ENCODE measurements around the gene VPS51. TPM values are rescaled to one million over a fixed set of nuclear protein-coding genes. Genes with fewer than 3 reads are reported as not detected.
A peak's percentile ranks its signal among the peaks of the same experiment; 100 is the strongest.

VPS51 gene
- 100 to 1,000 TPM; 193 to 544 (median 439) TPM for total RNA-seq

DNA sequence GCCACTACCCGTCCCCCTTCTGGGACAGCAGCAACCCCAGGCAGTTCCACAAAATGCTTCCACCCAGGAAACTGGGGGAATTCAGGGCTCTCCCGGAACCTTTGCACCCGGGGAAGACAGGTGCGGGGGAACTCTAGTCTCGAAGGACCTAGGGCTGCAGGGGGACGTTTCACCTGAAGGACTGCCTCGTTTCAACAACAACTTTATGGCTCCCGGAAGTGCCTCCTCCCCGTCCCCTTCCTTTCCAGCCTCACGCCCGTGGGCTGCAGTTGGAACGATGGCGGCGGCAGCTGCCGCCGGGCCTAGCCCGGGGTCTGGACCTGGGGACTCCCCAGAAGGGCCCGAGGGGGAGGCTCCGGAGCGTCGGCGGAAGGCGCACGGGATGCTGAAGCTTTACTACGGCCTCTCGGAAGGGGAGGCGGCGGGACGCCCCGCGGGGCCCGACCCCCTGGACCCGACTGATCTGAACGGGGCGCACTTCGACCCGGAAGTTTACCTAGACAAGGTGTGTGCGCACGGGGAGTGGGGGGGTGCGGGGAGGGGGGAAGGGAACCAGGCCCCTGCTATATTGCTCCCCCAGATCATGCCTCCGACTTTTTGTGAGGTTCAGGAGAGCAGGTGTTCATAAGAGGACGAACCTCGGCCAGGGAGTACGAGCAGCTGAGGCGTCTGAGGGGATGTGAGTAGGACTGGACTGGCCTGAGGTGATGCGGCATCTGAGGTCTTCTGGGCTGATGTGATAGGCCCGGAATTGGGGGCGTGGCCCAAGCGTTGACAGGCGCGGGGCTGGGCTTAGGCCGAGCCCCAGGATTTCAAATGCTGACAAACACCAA is at the start of gene VPS51:
TSS of gene VPS51 (plus strand) at position 241 of the 833 bp plus-strand sequence. CDS start at position 278, 37 bp downstream.
- DNase-seq (ENCODE audit: low spot score in 2 of 2), result peak; percentile 76 to 83
- H3K9me3 ChIP-seq, result no peaks in the 10 kb centered on the region
- H3K4me3 ChIP-seq, result peak within 1 kb of the TSS; percentile 90 to 94 (median 92)
- TF ChIP-seq POLR2A (IDR thresholded peaks at IDR 0.05), result peak in 1 of 2 donors; percentile 45
- TF ChIP-seq, protein P1, sequence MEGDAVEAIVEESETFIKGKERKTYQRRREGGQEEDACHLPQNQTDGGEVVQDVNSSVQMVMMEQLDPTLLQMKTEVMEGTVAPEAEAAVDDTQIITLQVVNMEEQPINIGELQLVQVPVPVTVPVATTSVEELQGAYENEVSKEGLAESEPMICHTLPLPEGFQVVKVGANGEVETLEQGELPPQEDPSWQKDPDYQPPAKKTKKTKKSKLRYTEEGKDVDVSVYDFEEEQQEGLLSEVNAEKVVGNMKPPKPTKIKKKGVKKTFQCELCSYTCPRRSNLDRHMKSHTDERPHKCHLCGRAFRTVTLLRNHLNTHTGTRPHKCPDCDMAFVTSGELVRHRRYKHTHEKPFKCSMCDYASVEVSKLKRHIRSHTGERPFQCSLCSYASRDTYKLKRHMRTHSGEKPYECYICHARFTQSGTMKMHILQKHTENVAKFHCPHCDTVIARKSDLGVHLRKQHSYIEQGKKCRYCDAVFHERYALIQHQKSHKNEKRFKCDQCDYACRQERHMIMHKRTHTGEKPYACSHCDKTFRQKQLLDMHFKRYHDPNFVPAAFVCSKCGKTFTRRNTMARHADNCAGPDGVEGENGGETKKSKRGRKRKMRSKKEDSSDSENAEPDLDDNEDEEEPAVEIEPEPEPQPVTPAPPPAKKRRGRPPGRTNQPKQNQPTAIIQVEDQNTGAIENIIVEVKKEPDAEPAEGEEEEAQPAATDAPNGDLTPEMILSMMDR (IDR thresholded peaks at IDR 0.05), result peak in 2 of 5 experiments; percentile 45 to 66
- TF ChIP-seq EP300 (IDR thresholded peaks at IDR 0.05), result peak; percentile 84 to 97
- H3K27ac ChIP-seq, result peak within 1 kb of the TSS; percentile 77 to 95 (median 92)
- H3K36me3 ChIP-seq, result peaks cover 0 to 11% (median 0%) of the 10 kb centered on the region in 3 donors
- peaks cover 0 to 33% (median 12%) of the 10 kb centered on the region in 4 donors for H3K4me1 ChIP-seq
- no peaks in the 10 kb centered on the region for H3K27me3 ChIP-seq
- WGBS, 2 donors, result 0 to 1% methylated on average over 28 to 51 of the region's 52 CpGs

DNA sequence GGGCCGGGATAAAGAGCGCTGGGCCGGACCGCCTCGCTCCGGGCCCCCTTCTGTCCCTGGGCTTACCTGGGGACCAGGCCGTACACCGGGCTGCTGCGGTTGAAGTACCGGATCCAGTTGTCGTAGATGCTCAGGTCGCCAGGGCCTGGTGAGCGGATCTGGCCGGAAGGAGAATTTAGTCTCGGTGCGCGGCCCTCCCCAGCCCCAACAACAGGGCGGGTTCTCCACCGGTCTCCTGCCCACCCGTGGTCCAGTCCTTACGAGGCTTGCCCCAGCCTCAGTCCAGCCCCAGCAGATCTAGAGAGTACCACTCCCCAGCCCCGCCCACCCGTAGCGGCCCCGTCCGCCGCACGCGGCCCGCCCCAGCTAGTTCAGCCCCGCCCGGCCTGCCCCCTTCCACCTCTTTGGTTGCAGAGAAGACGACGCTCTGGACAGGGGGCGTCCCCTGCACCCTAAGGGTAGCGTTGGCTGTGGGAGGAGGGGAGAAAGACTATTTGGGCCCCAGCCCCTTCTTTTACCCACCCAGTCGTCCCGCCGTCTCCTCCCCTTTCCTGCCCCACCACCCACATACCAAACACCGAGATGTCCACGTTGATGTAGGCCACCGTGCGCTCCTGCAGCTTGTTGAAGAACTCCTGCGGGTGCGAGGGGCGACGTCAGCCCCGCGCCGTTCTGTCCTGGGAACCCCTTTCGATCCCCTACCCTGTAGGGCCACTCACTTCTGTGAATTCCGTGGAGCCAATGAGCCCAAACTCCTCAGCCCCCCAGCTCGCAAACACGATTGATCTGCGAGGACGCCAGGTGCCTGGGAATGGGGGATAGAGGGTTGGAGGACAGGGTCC is 48.2 kb upstream of the VPS51 start:
- peak overlapping the region in 2 of 4 donors; percentile 64 to 74 for H3K27ac ChIP-seq
- peaks cover 0 to 35% (median 3%) of the 10 kb centered on the region in 4 donors for H3K4me1 ChIP-seq
- no peak for TF ChIP-seq POLR2A (IDR thresholded peaks at IDR 0.05)
- TF ChIP-seq, protein P1 (IDR thresholded peaks at IDR 0.05), result no peak
- TF ChIP-seq EP300 (IDR thresholded peaks at IDR 0.05), result no peak
- peaks cover 0 to 28% (median 0%) of the 10 kb centered on the region in 3 donors for H3K36me3 ChIP-seq
- peak; percentile 8 to 19 for DNase-seq (ENCODE audit: low spot score in 2 of 2)
- H3K9me3 ChIP-seq, result no peaks in the 10 kb centered on the region
- peak overlapping the region; percentile 17 to 59 (median 48) for H3K4me3 ChIP-seq
- no peaks in the 10 kb centered on the region for H3K27me3 ChIP-seq
- WGBS, 2 donors, result 13 to 18% methylated on average over 52 to 54 of the region's 56 CpGs

DNA sequence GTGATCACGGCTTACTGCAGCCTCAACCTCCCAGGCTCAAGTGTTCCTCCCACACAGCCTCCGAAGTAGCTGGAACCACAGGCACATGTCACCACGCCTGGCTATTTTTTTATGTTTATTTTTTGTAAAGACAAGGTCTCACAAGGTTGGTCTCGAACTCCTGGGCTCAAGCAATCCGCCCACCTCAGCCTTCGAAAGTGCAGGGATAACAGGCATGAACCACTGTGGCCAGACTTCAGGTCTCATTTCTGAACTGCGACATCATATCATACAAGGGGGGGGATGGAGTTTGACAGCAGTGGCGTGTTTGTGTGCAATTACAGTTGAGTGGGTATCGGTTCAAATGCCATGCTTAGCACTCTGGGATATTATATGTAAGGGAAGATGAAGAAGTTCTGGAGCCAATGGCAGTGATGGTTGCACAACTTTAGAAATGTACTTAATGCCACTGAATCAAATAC is 44.6 kb upstream of the VPS51 start:
- Histone ChIP-seq H3K27ac (no peak overlapping the region), H3K9me3 (no peaks in the 10 kb centered on the region), H3K4me1 (peaks cover 0 to 18% (median 3%) of the 10 kb centered on the region in 4 donors), H3K27me3 (no peaks in the 10 kb centered on the region), H3K36me3 (no peaks in the 10 kb centered on the region), H3K4me3 (no peak overlapping the region)
- 65 to 68% methylated on average over 9 of the region's 9 CpGs for WGBS, 2 donors
- DNase-seq (ENCODE audit: low spot score in 2 of 2), result no peak
- TF ChIP-seq POLR2A (IDR thresholded peaks at IDR 0.05) (no peak), EP300 (IDR thresholded peaks at IDR 0.05) (no peak)
- TF ChIP-seq, protein P1 (IDR thresholded peaks at IDR 0.05), result no peak

DNA sequence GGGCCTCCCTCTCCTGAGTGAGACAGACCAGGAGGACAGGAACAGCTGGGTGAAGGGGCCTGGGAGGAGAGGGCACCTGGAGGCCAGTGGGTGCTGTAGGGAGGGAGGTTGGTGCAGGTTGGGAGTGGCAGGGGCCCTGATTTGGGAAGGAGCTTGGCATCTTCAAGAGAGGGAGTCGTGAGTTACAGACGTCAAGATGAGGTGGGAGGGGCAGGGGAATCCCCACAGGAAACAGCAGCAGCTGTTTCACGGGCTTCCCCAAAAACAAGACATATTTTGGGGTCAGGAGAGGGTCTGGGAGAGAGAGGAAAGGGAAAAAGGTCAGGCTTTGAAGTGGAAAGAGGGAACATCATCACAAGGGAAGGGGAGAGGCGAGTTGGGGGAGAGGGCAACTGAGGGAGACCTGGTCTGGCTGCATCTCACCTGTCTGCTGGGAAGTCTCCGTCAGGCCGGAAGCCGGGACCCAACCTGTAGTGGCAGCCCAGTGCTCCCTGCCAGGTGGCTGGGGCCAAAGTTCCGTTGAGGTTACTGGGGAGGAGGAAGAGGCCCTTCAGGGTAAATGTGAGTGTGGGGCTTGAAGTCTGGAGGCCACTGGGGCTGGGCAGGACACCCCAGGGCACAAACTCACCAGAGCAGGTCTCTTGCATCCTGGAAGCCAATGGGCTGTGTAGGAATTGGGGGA is 42.0 kb upstream of the VPS51 start:
- Histone ChIP-seq H3K9me3 (no peaks in the 10 kb centered on the region), H3K36me3 (no peaks in the 10 kb centered on the region), H3K4me3 (no peak overlapping the region), H3K27me3 (no peaks in the 10 kb centered on the region), H3K4me1 (no peaks in the 10 kb centered on the region), H3K27ac (no peak overlapping the region)
- DNase-seq (ENCODE audit: low spot score in 2 of 2), result no peak
- TF ChIP-seq, protein P1 (IDR thresholded peaks at IDR 0.05), result no peak
- TF ChIP-seq EP300 (IDR thresholded peaks at IDR 0.05) (no peak), POLR2A (IDR thresholded peaks at IDR 0.05) (no peak)
- 50 to 51% methylated on average over 8 of the region's 8 CpGs for WGBS, 2 donors

Data from tibial nerve (tissue), 4 donors.